OCI-LY1 (cell line): ENCODE data around the gene ACAD8.

Source experiments
- H2AFZ ChIP-seq: fragments of 200-600 bp; sonication (generic), shearing (Covaris generic); 2 replicates; pipeline ENCODE4 v1.6.0; 2014; ENCODE audit warnings: antibody characterized with exemption, mild to moderate bottlenecking, low read length
- H3F3A ChIP-seq: fragments of 200-600 bp; sonication (generic), shearing (Covaris generic); 2 replicates; pipeline ENCODE4 v1.6.0; 2014; ENCODE audit warnings: mild to moderate bottlenecking, antibody characterized with exemption, low read length, moderate library complexity; ENCODE audit not compliant: insufficient read depth
- H3K27ac ChIP-seq: fragments of 200-600 bp; sonication (generic); 2 replicates; pipeline ENCODE4 v1.5.1; 2014; ENCODE audit warnings: low read length, mixed run types, mild to moderate bottlenecking, low read depth; ENCODE audit not compliant: poor library complexity, severe bottlenecking
- H3K27me3 ChIP-seq: fragments of 200-600 bp; sonication (generic); 2 replicates; pipeline ENCODE4 v1.6.0; 2014; ENCODE audit warnings: antibody characterized with exemption, mild to moderate bottlenecking, low read length, moderate library complexity; ENCODE audit not compliant: insufficient read depth
- H3K36me3 ChIP-seq: fragments of 200-600 bp; sonication (generic); 2 replicates; pipeline ENCODE4 v1.6.1; 2014; ENCODE audit warnings: mild to moderate bottlenecking, antibody characterized with exemption, low read length, moderate library complexity, mixed read lengths; ENCODE audit not compliant: insufficient read depth
- H3K4me1 ChIP-seq: fragments of 200-600 bp; sonication (generic); 2 replicates; pipeline ENCODE4 v1.5.1; 2014; ENCODE audit warnings: mild to moderate bottlenecking, low read length, moderate library complexity; ENCODE audit not compliant: insufficient read depth, severe bottlenecking
- H3K4me2 ChIP-seq: fragments of 200-600 bp; sonication (generic), shearing (Covaris generic); 2 replicates; pipeline ENCODE4 v1.6.1; 2014; ENCODE audit warnings: low read length
- H3K4me3 ChIP-seq: fragments of 200-600 bp; sonication (generic); 2 replicates; pipeline ENCODE4 v1.5.1; 2014; ENCODE audit warnings: low read length, low read depth, mild to moderate bottlenecking, mixed read lengths; ENCODE audit not compliant: poor library complexity, severe bottlenecking
- H3K79me2 ChIP-seq: fragments of 200-600 bp; shearing (Covaris generic); 2 replicates; pipeline ENCODE4 v1.6.1; 2016; ENCODE audit warnings: mixed run types, low read length, mixed read lengths; ENCODE audit not compliant: insufficient read depth
- H3K9ac ChIP-seq: fragments of 200-600 bp; sonication (generic), shearing (Covaris generic); 2 replicates; pipeline ENCODE4 v1.6.1; 2014; ENCODE audit warnings: mild to moderate bottlenecking, low read length, mixed read lengths
- H3K9me2 ChIP-seq: fragments of 200-600 bp; sonication (generic), shearing (Covaris generic); 2 replicates; pipeline ENCODE4 v1.6.1; 2014; ENCODE audit warnings: low read depth, mild to moderate bottlenecking, low read length, mixed read lengths
- H3K9me3 ChIP-seq: fragments of 200-600 bp; shearing (Covaris generic); 2 replicates; pipeline ENCODE4 v1.6.1; 2014; ENCODE audit warnings: low read length, mixed read lengths
- H4K20me1 ChIP-seq: fragments of 200-600 bp; sonication (generic), shearing (Covaris generic); 2 replicates; pipeline ENCODE4 v1.6.0; 2016; ENCODE audit warnings: mild to moderate bottlenecking, low read length; ENCODE audit not compliant: insufficient read depth
- EZH2 ChIP-seq: fragments of 200-600 bp; sonication (generic), shearing (Covaris generic); IDR thresholded peaks from 2 replicates; pipeline ENCODE4 v1.8.0; 2017; ENCODE audit warnings: borderline replicate concordance, mixed run types, mild to moderate bottlenecking, antibody characterized with exemption, low read length, moderate library complexity, mixed read lengths
- TF ChIP-seq, protein P1 (sequence below): fragments of 200-600 bp; sonication (generic), shearing (Covaris generic); IDR thresholded peaks from 2 replicates; pipeline ENCODE4 v1.5.1; 2017; ENCODE audit warnings: mild to moderate bottlenecking, antibody characterized with exemption, low read length, moderate library complexity, mixed read lengths

The ACAD8 gene

DNA sequence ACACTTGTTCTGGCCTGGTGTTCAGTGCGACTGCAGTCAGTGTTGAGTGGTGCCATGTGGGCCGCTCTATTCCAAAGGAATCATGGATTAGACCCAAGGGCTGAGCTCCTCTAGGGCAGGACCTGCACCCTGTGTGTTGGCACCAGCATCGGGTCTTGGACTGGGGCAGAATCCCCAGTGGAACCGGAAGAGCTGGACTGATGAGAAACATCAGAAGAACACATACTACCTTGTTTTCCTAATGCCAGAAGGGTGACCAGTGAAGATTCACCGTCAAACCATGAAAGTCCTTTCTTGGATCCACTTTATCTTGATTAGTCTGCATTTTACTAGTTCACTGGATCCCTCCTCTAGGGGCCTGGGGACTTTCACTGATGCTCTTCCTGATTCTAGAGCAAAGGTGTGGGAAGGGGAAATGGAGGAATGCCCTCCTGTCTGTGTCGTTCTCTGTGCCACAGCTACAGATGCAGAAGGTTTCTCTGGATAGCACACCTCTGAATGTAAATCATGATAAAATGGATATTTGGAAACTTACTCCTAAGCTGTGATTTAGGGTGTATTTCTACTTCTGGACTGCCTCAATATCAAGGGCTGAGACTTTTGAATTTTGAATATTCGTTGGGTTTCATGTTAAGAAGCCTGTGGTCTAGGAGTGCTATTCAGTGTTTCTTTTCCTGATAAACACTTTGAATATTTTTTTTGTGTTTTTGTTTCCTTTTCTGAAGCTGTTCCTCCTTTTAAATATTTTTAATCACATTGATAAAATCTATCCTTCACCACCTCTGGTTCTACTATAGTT lies 11.8 kb downstream of the ACAD8 start:
- no peak overlapping the region for H2AFZ ChIP-seq
- H4K20me1 ChIP-seq, result no peaks in the 10 kb centered on the region
- H3F3A ChIP-seq, result no peaks in the 10 kb centered on the region
- no peak overlapping the region for H3K4me2 ChIP-seq
- no peak overlapping the region for H3K4me3 ChIP-seq
- no peaks in the 10 kb centered on the region for H3K9me2 ChIP-seq
- no peaks in the 10 kb centered on the region for H3K9me3 ChIP-seq
- no peak overlapping the region for H3K9ac ChIP-seq
- TF ChIP-seq EZH2, result no peak
- TF ChIP-seq, protein P1, sequence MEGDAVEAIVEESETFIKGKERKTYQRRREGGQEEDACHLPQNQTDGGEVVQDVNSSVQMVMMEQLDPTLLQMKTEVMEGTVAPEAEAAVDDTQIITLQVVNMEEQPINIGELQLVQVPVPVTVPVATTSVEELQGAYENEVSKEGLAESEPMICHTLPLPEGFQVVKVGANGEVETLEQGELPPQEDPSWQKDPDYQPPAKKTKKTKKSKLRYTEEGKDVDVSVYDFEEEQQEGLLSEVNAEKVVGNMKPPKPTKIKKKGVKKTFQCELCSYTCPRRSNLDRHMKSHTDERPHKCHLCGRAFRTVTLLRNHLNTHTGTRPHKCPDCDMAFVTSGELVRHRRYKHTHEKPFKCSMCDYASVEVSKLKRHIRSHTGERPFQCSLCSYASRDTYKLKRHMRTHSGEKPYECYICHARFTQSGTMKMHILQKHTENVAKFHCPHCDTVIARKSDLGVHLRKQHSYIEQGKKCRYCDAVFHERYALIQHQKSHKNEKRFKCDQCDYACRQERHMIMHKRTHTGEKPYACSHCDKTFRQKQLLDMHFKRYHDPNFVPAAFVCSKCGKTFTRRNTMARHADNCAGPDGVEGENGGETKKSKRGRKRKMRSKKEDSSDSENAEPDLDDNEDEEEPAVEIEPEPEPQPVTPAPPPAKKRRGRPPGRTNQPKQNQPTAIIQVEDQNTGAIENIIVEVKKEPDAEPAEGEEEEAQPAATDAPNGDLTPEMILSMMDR, result no peak
- H3K4me1 ChIP-seq, result no peaks in the 10 kb centered on the region
- no peaks in the 10 kb centered on the region for H3K79me2 ChIP-seq
- no peaks in the 10 kb centered on the region for H3K27me3 ChIP-seq
- H3K36me3 ChIP-seq, result peaks cover 6% of the 10 kb centered on the region; the same call in 1 of the 2 replicates
- H3K27ac ChIP-seq, result no peak overlapping the region

DNA sequence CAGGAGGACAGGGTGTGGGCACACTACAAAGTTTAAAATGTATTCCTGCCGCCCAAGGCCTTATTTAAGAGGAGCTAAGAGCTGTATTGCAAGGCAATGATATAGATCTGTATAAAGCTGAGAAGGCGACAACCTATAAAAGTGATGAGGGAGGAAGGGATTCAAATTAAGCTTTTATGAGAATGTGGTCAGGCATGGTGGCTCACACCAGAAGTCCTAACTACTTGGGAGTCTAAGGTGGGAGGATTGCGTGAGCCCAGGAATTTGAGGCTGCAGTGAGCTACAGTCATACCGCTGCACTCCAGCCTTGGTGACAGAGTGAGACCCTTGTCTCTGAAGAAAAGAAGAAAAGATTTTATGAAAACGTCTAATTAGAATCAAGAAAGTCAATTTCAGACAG lies 13.1 kb downstream of the ACAD8 start:
- TF ChIP-seq, protein P1, result no peak
- no peak overlapping the region for H3K9ac ChIP-seq
- no peaks in the 10 kb centered on the region for H3K27me3 ChIP-seq
- H3K27ac ChIP-seq, result no peak overlapping the region
- no peaks in the 10 kb centered on the region for H3K4me1 ChIP-seq
- H3K4me3 ChIP-seq, result no peak overlapping the region
- H3K79me2 ChIP-seq, result no peaks in the 10 kb centered on the region
- no peak overlapping the region for H2AFZ ChIP-seq
- H3K9me3 ChIP-seq, result no peaks in the 10 kb centered on the region
- H4K20me1 ChIP-seq, result no peaks in the 10 kb centered on the region
- no peaks in the 10 kb centered on the region for H3K9me2 ChIP-seq
- H3K4me2 ChIP-seq, result no peak overlapping the region
- peaks cover 6% of the 10 kb centered on the region; the same call in 1 of the 2 replicates for H3K36me3 ChIP-seq
- no peaks in the 10 kb centered on the region for H3F3A ChIP-seq

DNA sequence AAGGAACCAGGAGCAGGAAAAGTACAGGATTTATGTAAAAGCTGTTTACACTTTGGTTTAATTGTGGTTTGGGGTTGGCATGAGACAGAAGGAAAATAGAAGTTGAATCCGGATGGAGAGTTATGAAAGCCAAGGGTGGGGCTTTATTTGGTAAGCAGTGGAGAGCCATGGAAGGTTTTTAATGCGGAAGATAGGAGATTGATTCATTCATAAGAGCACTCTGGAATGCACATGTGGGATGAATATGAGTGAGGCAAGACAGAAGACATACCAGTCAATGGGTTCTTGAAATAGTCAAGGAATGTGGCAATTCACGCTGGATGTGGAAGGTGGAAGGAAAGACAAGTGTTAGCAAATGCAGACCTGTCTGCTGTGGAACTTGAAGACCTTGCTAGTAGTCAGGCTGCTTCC lies 13.5 kb downstream of the ACAD8 start:
- Histone ChIP-seq H3K9ac (no peak overlapping the region), H3K27ac (no peak overlapping the region), H3K79me2 (no peaks in the 10 kb centered on the region), H3K4me1 (no peaks in the 10 kb centered on the region), H4K20me1 (no peaks in the 10 kb centered on the region), H3K36me3 (peaks cover 6% of the 10 kb centered on the region; the same call in 1 of the 2 replicates), H3K9me2 (no peaks in the 10 kb centered on the region), H3K4me3 (no peak overlapping the region), H3K9me3 (no peaks in the 10 kb centered on the region), H3F3A (no peaks in the 10 kb centered on the region), H3K4me2 (no peak overlapping the region), H3K27me3 (no peaks in the 10 kb centered on the region), H2AFZ (no peak overlapping the region)
- no peak for TF ChIP-seq EZH2
- TF ChIP-seq, protein P1, result no peak
